ENCODE results near the gene DSC2.

The DSC2 gene

GRCh38 chr18:31103423-31103822, 1.2 kb upstream of the DSC2 start:
- H3K9ac ChIP-seq = no peak overlapping the region
- H3K27ac ChIP-seq = no peak overlapping the region
- H2AFZ ChIP-seq = no peak overlapping the region
- H3K4me1 ChIP-seq = peaks cover 17% of the 10 kb centered on the region
- TF ChIP-seq CTCF (IDR thresholded peaks at IDR 0.05) = no peak
- H3K4me2 ChIP-seq (ENCODE audit: low read length) = no peak overlapping the region
- H3K9me3 ChIP-seq (ENCODE audit: control insufficient read depth, low read length) = no peaks in the 10 kb centered on the region
- no peaks in the 10 kb centered on the region for H3K27me3 ChIP-seq (ENCODE audit: control insufficient read depth, insufficient read depth, low read length)
- H3K36me3 ChIP-seq (ENCODE audit: control insufficient read depth, insufficient read depth, low read length) = no peaks in the 10 kb centered on the region
- no peak overlapping the region for H3K4me3 ChIP-seq (ENCODE audit: low read depth, low read length)
- peaks cover 11% of the 10 kb centered on the region for H3K79me2 ChIP-seq

- Histone ChIP-seq H3K27ac (peak overlapping the region; percentile 99), H3K79me2 (peaks cover 14% of the 10 kb centered on the region), H3K27me3 (ENCODE audit: control insufficient read depth, insufficient read depth, low read length) (no peaks in the 10 kb centered on the region), H3K9ac (no peak overlapping the region), H3K36me3 (ENCODE audit: control insufficient read depth, insufficient read depth, low read length) (no peaks in the 10 kb centered on the region), H3K4me1 (peaks cover 17% of the 10 kb centered on the region), H3K9me3 (ENCODE audit: control insufficient read depth, low read length) (no peaks in the 10 kb centered on the region), H2AFZ (peak overlapping the region; percentile 97), H3K4me3 (ENCODE audit: low read depth, low read length) (peak overlapping the region; percentile 93), H3K4me2 (ENCODE audit: low read length) (peak overlapping the region; percentile 94)
- TF ChIP-seq CTCF (IDR thresholded peaks at IDR 0.05) = no peak
These were observed 720 bp upstream of the DSC2 start for GRCh38 chr18:31102941-31103340.

- Histone ChIP-seq H2AFZ (peak overlapping the region; percentile 97), H3K4me1 (peaks cover 17% of the 10 kb centered on the region), H3K4me2 (ENCODE audit: low read length) (peak overlapping the region; percentile 94), H3K79me2 (peaks cover 23% of the 10 kb centered on the region), H3K27ac (peak overlapping the region; percentile 99), H3K9me3 (ENCODE audit: control insufficient read depth, low read length) (no peaks in the 10 kb centered on the region), H3K4me3 (ENCODE audit: low read depth, low read length) (peak overlapping the region; percentile 93), H3K27me3 (ENCODE audit: control insufficient read depth, insufficient read depth, low read length) (no peaks in the 10 kb centered on the region), H3K9ac (peak overlapping the region; percentile 100), H3K36me3 (ENCODE audit: control insufficient read depth, insufficient read depth, low read length) (no peaks in the 10 kb centered on the region)
- TF ChIP-seq CTCF (IDR thresholded peaks at IDR 0.05) = peak; percentile 25
These were observed 817 bp downstream of the DSC2 start for GRCh38 chr18:31101183-31102024.

GRCh38 chr18:31100436-31101182, 1.6 kb downstream of the DSC2 start:
- TF ChIP-seq CTCF (IDR thresholded peaks at IDR 0.05) = no peak
- no peaks in the 10 kb centered on the region for H3K27me3 ChIP-seq (ENCODE audit: control insufficient read depth, insufficient read depth, low read length)
- peak overlapping the region; percentile 93 for H3K4me3 ChIP-seq (ENCODE audit: low read depth, low read length)
- peak overlapping the region; percentile 100 for H3K9ac ChIP-seq
- peaks cover 28% of the 10 kb centered on the region for H3K79me2 ChIP-seq
- H3K9me3 ChIP-seq (ENCODE audit: control insufficient read depth, low read length) = no peaks in the 10 kb centered on the region
- H2AFZ ChIP-seq = peak overlapping the region; percentile 97
- H3K36me3 ChIP-seq (ENCODE audit: control insufficient read depth, insufficient read depth, low read length) = no peaks in the 10 kb centered on the region
- H3K27ac ChIP-seq = peak overlapping the region; percentile 99
- peak overlapping the region; percentile 94 for H3K4me2 ChIP-seq (ENCODE audit: low read length)
- peaks cover 17% of the 10 kb centered on the region for H3K4me1 ChIP-seq
